ENCODE results near the gene RGS10. TPM values are rescaled to one million over a fixed set of nuclear protein-coding genes. Genes with fewer than 3 reads are reported as not detected.
"Not testable (repeated sequence)": the region's sequence is repeated elsewhere in the genome, so short reads cannot be mapped to it uniquely, and the experiment has no call there.

The RGS10 gene
- total RNA-seq, 5 donors from 2014 or later (not counting 1 experiment from before 2014, with no cell fraction given): 77.1 to 163 (median 155) TPM

DNA sequence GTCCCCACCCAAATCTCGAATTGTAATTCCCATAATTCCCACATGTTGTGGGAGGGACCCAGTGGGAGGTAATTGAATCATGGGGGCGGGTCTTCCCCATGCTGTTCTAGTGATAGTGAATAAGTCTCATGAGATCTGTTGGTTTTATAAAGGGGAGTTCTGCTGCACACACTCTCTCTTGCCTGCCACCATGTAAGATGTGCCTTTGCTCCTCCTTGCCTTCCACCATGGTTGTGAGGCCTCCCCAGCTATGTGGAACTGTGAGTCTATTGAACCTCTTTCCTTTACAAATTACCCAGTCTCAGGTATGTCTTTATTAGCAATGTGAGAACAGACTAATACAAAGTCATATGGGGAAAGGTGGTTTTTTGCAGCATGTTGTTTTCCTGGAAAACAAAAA lies 79.3 kb downstream of the RGS10 start:
- H3K27me3 Mint-ChIP-seq; H3K27ac Mint-ChIP-seq; H3K9me3 ChIP-seq; H3K9me3 Mint-ChIP-seq; H3K27ac ChIP-seq (ENCODE audit: low read length); H3K36me3 Mint-ChIP-seq; POLR2A ChIA-PET; H3K4me3 ChIP-seq (ENCODE audit: control insufficient read depth in 1 of 2, extremely low read depth in 1 of 2, low read length in 1 of 2); CTCF ChIA-PET; ATAC-seq (replicated peaks in 1 of 4); H3K4me3 Mint-ChIP-seq; DNase-seq; H3K36me3 ChIP-seq (ENCODE audit: control insufficient read depth in 2 of 2, extremely low read depth in 1 of 2, insufficient read depth in 1 of 2, low read length in 1 of 2): not testable (repeated sequence)
- H3K27me3 ChIP-seq (replicated peaks in 1 of 2; ENCODE audit: control insufficient read depth in 2 of 2, extremely low read depth in 1 of 2, insufficient read depth in 2 of 2, low read length in 1 of 2): peaks cover 0 to 12% of the 10 kb centered on the region in 2 experiments
- H3K4me1 Mint-ChIP-seq: peaks cover 6 to 21% (median 9%) of the 10 kb centered on the region in 3 donors
- peaks cover 0 to 16% of the 10 kb centered on the region in 2 experiments for H3K4me1 ChIP-seq (ENCODE audit: control insufficient read depth in 1 of 2, extremely low read depth in 1 of 2, insufficient read depth in 2 of 2, low read length in 2 of 2)
- WGBS (ENCODE audit: insufficient coverage): no CpG with 5 or more reads among the region's 2 CpGs

DNA sequence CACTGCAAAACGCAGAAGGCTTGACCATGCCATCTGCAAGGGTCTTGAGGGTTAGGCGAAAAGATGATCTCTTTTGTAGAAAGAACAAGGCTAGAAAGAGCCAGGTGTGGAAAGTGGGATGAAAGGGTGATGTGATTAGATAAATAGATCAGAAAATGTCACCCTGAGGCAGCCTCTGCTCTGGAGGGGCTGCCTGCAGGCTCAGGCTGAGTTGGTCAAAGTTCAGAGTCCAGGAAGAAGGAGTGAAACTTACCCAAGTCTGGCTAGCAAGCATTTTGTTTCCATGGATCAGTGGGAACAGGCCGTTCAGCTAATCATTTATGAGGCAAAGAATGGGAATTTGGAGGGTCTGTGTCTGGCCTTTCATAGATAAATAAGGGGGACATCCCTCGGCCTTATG lies 79.7 kb downstream of the RGS10 start:
- WGBS (ENCODE audit: insufficient coverage): 88% methylated on average over 3 of the region's 4 CpGs
- H3K4me1 Mint-ChIP-seq: peaks cover 6 to 21% (median 9%) of the 10 kb centered on the region in 3 donors
- no peaks in the 10 kb centered on the region for H3K9me3 ChIP-seq

DNA sequence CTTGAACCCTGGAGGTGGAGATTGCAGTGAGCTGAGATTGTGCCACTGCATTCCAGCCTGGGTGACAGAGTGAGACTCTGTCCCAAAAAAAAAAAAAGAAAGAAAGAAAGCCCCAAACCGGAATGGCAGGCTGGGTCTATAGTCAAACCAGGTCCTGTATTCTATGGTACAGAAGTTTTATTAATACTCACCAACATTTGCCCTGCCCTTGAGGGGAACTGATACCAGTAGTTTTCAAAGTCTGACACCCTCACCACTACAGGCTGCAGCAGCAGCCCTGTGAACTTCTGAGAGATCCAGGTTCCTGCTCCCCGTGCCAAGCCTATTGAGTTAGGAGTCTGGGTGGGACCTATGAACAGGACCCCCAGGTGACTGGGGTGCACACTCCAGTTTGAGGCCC lies 80.6 kb downstream of the RGS10 start:
- peaks cover 0 to 12% of the 10 kb centered on the region in 2 experiments for H3K27me3 ChIP-seq (replicated peaks in 1 of 2; ENCODE audit: control insufficient read depth in 2 of 2, extremely low read depth in 1 of 2, insufficient read depth in 2 of 2, low read length in 1 of 2)
- peaks cover 5 to 20% (median 7%) of the 10 kb centered on the region in 3 donors for H3K4me1 Mint-ChIP-seq
- 100% methylated on average over 1 of the region's 2 CpGs for WGBS (ENCODE audit: insufficient coverage)
- H3K36me3 ChIP-seq (ENCODE audit: control insufficient read depth in 2 of 2, extremely low read depth in 1 of 2, insufficient read depth in 1 of 2, low read length in 1 of 2): peaks cover 0 to 3% of the 10 kb centered on the region in 2 donors
- H3K36me3 Mint-ChIP-seq: peaks cover 3% of the 10 kb centered on the region
- H3K4me3 ChIP-seq (ENCODE audit: control insufficient read depth in 1 of 2, extremely low read depth in 1 of 2, low read length in 1 of 2): no peak overlapping the region
- no peak for ATAC-seq (replicated peaks in 1 of 4)
- H3K4me1 ChIP-seq (ENCODE audit: control insufficient read depth in 1 of 2, extremely low read depth in 1 of 2, insufficient read depth in 2 of 2, low read length in 2 of 2): peaks cover 0 to 14% of the 10 kb centered on the region in 2 experiments
- peaks cover 0 to 3% of the 10 kb centered on the region in 2 donors for H3K27me3 Mint-ChIP-seq
- no peak for DNase-seq
- no peak overlapping the region for H3K27ac Mint-ChIP-seq
- no peaks in the 10 kb centered on the region for H3K9me3 ChIP-seq
- no peak overlapping the region for H3K27ac ChIP-seq (ENCODE audit: low read length)
- POLR2A ChIA-PET: no interaction called here
- H3K4me3 Mint-ChIP-seq: no peak overlapping the region
- peaks cover 3 to 10% (median 7%) of the 10 kb centered on the region in 3 donors for H3K9me3 Mint-ChIP-seq
- CTCF ChIA-PET: no interaction called here

More for the DNA sequence above, 79.7 kb downstream of the RGS10 start:
- Histone ChIP-seq H3K4me3 (ENCODE audit: control insufficient read depth in 1 of 2, extremely low read depth in 1 of 2, low read length in 1 of 2) (no peak overlapping the region), H3K4me1 (ENCODE audit: control insufficient read depth in 1 of 2, extremely low read depth in 1 of 2, insufficient read depth in 2 of 2, low read length in 2 of 2) (peaks cover 0 to 16% of the 10 kb centered on the region in 2 experiments), H3K27ac (ENCODE audit: low read length) (no peak overlapping the region), H3K36me3 (ENCODE audit: control insufficient read depth in 2 of 2, extremely low read depth in 1 of 2, insufficient read depth in 1 of 2, low read length in 1 of 2) (no peaks in the 10 kb centered on the region), H3K27me3 (replicated peaks in 1 of 2; ENCODE audit: control insufficient read depth in 2 of 2, extremely low read depth in 1 of 2, insufficient read depth in 2 of 2, low read length in 1 of 2) (peaks cover 0 to 12% of the 10 kb centered on the region in 2 experiments)
- H3K36me3 Mint-ChIP-seq: peaks cover 3% of the 10 kb centered on the region
- no peak overlapping the region for H3K27ac Mint-ChIP-seq
- DNase-seq (no peak), ATAC-seq (replicated peaks in 1 of 4) (no peak)
- POLR2A ChIA-PET: no interaction called here
- H3K27me3 Mint-ChIP-seq: peaks cover 0 to 3% of the 10 kb centered on the region in 2 donors
- no peak overlapping the region for H3K4me3 Mint-ChIP-seq
- peaks cover 3 to 10% (median 7%) of the 10 kb centered on the region in 3 donors for H3K9me3 Mint-ChIP-seq
- CTCF ChIA-PET: no interaction called here

DNA sequence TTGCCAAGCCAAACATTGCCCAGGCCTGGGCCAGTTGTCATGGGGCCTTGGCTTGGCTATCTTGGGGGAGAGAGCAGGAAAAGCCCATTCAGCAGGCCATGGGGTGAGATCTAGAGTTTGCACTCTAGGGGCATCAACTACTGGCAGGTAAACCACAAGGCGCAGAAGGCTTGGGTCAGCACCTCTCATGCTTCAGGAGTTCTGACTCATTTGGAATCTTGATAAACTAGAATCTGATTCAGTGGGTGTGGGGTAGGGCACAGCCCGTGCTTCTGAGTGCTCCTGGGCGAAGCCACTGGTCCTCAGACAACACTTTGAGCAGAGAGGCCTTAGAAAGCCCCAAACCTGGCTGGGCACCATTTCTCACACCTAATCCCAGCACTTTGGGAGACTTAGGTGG lies 81.1 kb downstream of the RGS10 start:
- DNase-seq (no peak), ATAC-seq (replicated peaks in 1 of 4) (no peak)
- no CpG with 5 or more reads among the region's 3 CpGs for WGBS (ENCODE audit: insufficient coverage)
- Histone ChIP-seq H3K27ac (ENCODE audit: low read length) (no peak overlapping the region), H3K27me3 (replicated peaks in 1 of 2; ENCODE audit: control insufficient read depth in 2 of 2, extremely low read depth in 1 of 2, insufficient read depth in 2 of 2, low read length in 1 of 2) (peaks cover 0 to 12% of the 10 kb centered on the region in 2 experiments), H3K4me3 (ENCODE audit: control insufficient read depth in 1 of 2, extremely low read depth in 1 of 2, low read length in 1 of 2) (no peak overlapping the region), H3K36me3 (ENCODE audit: control insufficient read depth in 2 of 2, extremely low read depth in 1 of 2, insufficient read depth in 1 of 2, low read length in 1 of 2) (peaks cover 0 to 3% of the 10 kb centered on the region in 2 donors), H3K4me1 (ENCODE audit: control insufficient read depth in 1 of 2, extremely low read depth in 1 of 2, insufficient read depth in 2 of 2, low read length in 2 of 2) (peaks cover 0 to 9% of the 10 kb centered on the region in 2 experiments), H3K9me3 (no peaks in the 10 kb centered on the region)
- POLR2A ChIA-PET: no interaction called here
- Mint-ChIP-seq H3K9me3 (peaks cover 3 to 10% (median 7%) of the 10 kb centered on the region in 3 donors), H3K4me1 (peaks cover 0 to 14% (median 2%) of the 10 kb centered on the region in 3 donors), H3K4me3 (no peak overlapping the region), H3K36me3 (peaks cover 3% of the 10 kb centered on the region), H3K27ac (no peak overlapping the region), H3K27me3 (peaks cover 0 to 3% of the 10 kb centered on the region in 2 donors)
- CTCF ChIA-PET: no interaction called here

DNA sequence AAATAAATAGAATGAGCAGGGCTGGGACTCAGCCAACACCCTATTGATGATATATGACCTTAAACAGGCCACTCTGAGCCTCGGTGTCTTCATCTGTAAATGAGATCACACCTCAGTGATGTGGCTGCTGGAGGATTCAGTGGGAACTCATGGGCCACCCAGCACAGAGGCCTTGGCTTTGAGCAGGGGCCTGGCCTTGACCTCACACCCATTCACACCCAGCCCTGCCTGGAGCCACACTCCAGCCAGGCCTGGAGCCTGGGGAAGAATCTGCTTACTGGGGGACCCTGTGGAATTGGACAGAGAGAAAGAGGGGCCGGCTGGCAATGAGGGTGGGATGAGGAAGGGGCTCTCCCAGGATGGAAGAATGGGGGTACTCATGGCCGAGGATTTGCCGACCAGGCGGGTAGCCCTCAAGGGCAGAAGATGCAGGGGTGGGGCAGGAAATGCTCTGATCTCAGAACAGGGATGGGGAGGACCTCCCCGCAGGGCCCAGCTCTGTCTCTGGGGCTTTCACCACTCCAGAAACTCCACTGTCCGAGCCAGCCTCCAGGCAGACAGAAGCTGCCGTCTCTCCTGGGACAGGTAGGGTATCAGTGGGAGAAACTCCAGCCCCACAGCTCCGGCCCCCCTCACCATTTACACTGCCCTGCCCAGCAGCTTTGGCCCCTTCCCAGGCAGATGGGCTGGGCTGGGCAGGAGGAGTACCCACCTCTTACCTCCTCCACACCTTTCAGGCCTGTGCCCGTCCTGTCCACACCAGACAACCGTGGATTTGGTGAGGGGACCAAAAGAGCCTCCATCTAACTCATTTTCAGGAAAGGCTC lies 81.9 kb downstream of the RGS10 start:
- peaks cover 0 to 1% of the 10 kb centered on the region in 2 experiments for H3K4me1 ChIP-seq (ENCODE audit: control insufficient read depth in 1 of 2, extremely low read depth in 1 of 2, insufficient read depth in 2 of 2, low read length in 2 of 2)
- Mint-ChIP-seq H3K27me3 (peaks cover 0 to 3% of the 10 kb centered on the region in 2 donors), H3K36me3 (peaks cover 7% of the 10 kb centered on the region), H3K9me3 (peaks cover 3 to 10% (median 7%) of the 10 kb centered on the region in 3 donors), H3K4me3 (no peak overlapping the region), H3K4me1 (peaks cover 0 to 7% (median 0%) of the 10 kb centered on the region in 3 donors), H3K27ac (peak overlapping the region in 1 of 2 donors; percentile 16)
- WGBS (ENCODE audit: insufficient coverage): 83% methylated on average over 7 of the region's 11 CpGs
- H3K36me3 ChIP-seq (ENCODE audit: control insufficient read depth in 2 of 2, extremely low read depth in 1 of 2, insufficient read depth in 1 of 2, low read length in 1 of 2): peaks cover 0 to 3% of the 10 kb centered on the region in 2 donors
- DNase-seq: no peak
- CTCF ChIA-PET: no interaction called here
- H3K9me3 ChIP-seq: no peaks in the 10 kb centered on the region
- no peak for ATAC-seq (replicated peaks in 1 of 4)
- peaks cover 0 to 8% of the 10 kb centered on the region in 2 experiments for H3K27me3 ChIP-seq (replicated peaks in 1 of 2; ENCODE audit: control insufficient read depth in 2 of 2, extremely low read depth in 1 of 2, insufficient read depth in 2 of 2, low read length in 1 of 2)
- H3K4me3 ChIP-seq (ENCODE audit: control insufficient read depth in 1 of 2, extremely low read depth in 1 of 2, low read length in 1 of 2): no peak overlapping the region
- POLR2A ChIA-PET: no interaction called here
- no peak overlapping the region for H3K27ac ChIP-seq (ENCODE audit: low read length)

DNA sequence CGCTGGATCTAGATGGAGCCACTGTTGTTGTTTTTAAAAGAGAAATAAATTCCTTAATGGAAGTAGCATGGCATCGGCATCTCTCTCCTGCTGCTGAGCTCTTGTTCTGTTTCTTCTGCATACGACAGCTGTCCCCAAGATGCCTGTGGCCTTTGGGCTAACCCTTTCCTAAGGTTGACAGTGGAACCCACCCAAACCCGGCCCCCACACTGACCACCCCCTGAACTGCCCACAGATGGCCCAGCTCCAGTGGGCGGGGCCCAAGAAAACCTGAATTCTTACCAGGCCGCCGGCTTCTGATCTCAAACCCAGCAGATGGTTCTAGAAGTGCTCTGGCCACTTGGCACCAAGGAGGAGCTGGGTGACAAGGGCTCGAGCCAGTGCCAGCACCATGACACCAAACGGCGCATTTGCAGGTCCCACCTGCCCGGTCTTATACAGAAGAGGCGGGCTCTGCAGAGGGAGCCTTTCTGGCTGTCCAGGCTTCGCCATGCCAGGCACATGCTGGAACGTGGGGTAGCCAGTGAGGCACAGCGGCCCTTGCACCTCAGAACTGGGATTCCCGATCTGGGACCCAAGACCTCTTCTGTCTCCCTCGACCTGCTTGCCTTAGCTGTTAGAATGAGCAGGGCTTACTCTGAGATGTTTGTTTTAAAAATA lies 82.7 kb downstream of the RGS10 start:
- ATAC-seq (replicated peaks in 1 of 4): no peak
- Histone ChIP-seq H3K27ac (ENCODE audit: low read length) (no peak overlapping the region), H3K27me3 (replicated peaks in 1 of 2; ENCODE audit: control insufficient read depth in 2 of 2, extremely low read depth in 1 of 2, insufficient read depth in 2 of 2, low read length in 1 of 2) (peaks cover 0 to 8% of the 10 kb centered on the region in 2 experiments), H3K4me1 (ENCODE audit: control insufficient read depth in 1 of 2, extremely low read depth in 1 of 2, insufficient read depth in 2 of 2, low read length in 2 of 2) (no peaks in the 10 kb centered on the region), H3K9me3 (no peaks in the 10 kb centered on the region), H3K36me3 (ENCODE audit: control insufficient read depth in 2 of 2, extremely low read depth in 1 of 2, insufficient read depth in 1 of 2, low read length in 1 of 2) (peaks cover 0 to 3% of the 10 kb centered on the region in 2 donors), H3K4me3 (ENCODE audit: control insufficient read depth in 1 of 2, extremely low read depth in 1 of 2, low read length in 1 of 2) (no peak overlapping the region)
- ChIA-PET POLR2A (no interaction called here), CTCF (no interaction called here)
- 86% methylated on average over 13 of the region's 17 CpGs for WGBS (ENCODE audit: insufficient coverage)
- DNase-seq: no peak
- Mint-ChIP-seq H3K4me1 (peaks cover 0 to 2% (median 0%) of the 10 kb centered on the region in 3 donors), H3K9me3 (peaks cover 3 to 10% (median 7%) of the 10 kb centered on the region in 3 donors), H3K4me3 (no peak overlapping the region), H3K27ac (no peak overlapping the region), H3K36me3 (peaks cover 10% of the 10 kb centered on the region), H3K27me3 (peaks cover 0 to 3% of the 10 kb centered on the region in 2 donors)

Measured in T-cell (primary cell).